ENCODE results near the gene SV2C.

GRCh38 chr5:76289692-76290091, 206.5 kb downstream of the SV2C start:
- TF ChIP-seq CTCF (IDR thresholded peaks at IDR 0.05) (no peak), EZH2 (IDR thresholded peaks at IDR 0.05; ENCODE audit: borderline replicate concordance, insufficient read depth, low read depth, low read length, poor library complexity, severe bottlenecking) (no peak)
